CD4-positive, alpha-beta T cell treated with Interleukin-15 for 4 hours (primary cell): ENCODE results near the gene CST4.
"Not testable (repeated sequence)": the region's sequence is repeated elsewhere in the genome, so short reads cannot be mapped to it uniquely, and the experiment has no call there.

Source experiments
- DNase-seq: peaks from one replicate; pipeline ENCODE4 v3.0.0-alpha.2; 2020; ENCODE audit warnings: low spot score

The CST4 gene

DNA sequence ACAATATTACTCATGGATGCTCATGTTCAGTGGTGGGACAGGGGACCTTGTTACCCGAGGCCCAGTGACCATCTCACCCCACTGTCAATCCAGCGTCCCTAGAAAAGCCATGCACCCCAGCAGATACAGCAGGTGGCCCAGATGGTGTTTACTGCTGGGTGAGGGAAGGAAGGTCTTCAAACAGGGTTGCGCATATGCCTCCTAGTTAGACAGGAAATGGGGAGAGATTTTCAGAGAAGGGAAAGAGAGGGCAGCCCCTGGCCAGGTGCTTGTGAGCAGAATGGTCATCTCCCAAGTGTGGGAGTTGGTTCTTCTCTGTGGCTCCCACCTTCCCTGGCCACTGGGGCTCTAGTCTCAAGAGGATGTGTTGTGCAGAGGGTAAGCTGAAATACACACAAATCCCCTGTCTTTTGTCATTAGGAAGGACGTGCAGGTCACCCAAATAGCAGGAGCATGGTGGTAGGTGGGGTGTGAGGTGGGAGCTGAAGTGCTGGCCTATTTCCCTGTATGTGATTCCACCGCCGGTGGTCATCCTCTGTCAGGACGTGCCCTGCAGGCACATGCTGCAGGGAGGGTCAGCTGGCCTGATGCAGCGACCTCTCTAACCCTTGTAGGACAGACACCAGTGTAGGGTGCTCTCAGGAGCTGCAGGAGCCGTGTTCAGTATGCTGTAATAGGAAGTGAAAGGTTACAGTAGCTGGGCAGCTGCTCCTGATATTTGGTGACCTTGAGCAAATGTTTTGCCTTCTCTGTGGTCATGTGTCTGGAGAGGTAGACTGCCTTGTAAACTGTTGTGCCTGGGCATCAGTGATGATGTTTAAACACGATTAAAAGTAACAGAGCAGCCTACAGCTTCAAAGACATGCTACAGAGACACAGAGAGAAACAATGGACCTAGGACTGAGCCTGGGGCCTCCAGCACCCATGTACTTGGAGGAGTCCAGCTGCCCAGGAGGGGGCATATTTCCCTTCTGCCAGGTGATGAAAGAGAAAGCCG lies 47.9 kb downstream of the CST4 start:
- DNase-seq = no peak

DNA sequence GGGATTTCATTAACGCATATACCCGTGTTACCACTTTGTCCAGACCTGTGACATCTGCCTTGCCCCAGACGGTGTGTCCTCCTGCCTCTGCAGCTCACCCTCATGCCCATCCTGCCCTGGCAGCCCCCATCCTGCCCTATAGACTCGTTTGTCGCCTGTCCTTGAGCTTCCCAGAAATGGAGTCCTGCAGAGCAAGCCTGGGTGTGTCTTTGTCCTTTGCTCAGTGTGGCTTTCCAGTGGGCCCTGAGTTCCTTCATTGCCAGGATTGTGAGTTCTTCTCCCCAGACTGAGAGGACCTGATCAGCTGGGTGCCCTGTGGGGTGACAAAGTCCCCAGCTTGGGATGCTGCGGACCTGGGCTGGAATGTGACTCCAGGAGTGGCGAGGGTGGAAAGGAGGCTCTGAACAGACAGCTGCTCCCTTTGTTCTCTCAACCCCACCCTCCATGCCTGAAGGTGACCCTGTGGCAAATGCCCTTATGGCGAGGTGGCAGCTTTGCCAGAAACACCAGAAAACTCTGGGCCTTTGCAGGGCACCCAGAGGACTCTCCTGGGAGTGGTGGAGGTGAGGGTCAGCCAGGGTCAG lies 48.7 kb downstream of the CST4 start:
- no peak for DNase-seq

GRCh38 chr20:23639490-23639958 lies 49.3 kb downstream of the CST4 start:
- no peak for DNase-seq

DNA sequence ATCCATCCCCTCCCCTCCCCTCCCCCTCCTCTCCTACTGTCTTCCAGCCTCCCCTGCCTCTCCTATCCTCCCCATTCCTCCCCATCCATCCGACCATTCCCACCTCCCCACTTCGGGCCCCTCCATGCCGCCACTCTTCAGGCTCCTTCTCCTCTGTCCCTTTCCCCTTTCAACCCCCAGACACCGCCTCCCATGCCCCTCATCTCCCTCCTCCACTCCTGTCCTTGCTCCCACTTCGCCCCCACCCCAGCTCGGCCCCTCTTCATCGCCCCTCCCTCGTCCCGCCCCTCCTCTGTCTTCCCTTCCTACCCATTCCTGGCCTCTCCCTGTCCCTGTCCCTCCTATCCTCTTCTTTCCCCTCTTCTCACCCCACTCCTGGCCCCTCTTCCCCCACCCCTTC lies 50.5 kb downstream of the CST4 start:
- DNase-seq = no peak

- DNase-seq = no peak
These were observed 51.3 kb downstream of the CST4 start, which contains the start of gene CST3 for GRCh38 chr20:23637282-23638221. Gene CST3 (minus strand): TSS chr20:23637955. CDS start chr20:23637862, 93 bp downstream.

- DNase-seq = no peak
These were observed 51.9 kb downstream of the CST4 start for GRCh38 chr20:23636908-23637281.

- DNase-seq = no peak
These were observed 52.5 kb downstream of the CST4 start for GRCh38 chr20:23636182-23636907.

- not testable (repeated sequence) for DNase-seq
These were observed 53.1 kb downstream of the CST4 start for GRCh38 chr20:23635768-23636090.
